Epithelial cell of esophagus (primary cell): ENCODE measurements around the gene POLR3F.
A peak's percentile ranks its signal among the peaks of the same experiment; 100 is the strongest.

Experiments used
- DNase-seq: peaks from one replicate; pipeline ENCODE4 v3.0.0; 2010; ENCODE audit warnings: low read depth
- H3K4me3 ChIP-seq: 2 replicates; pipeline ENCODE4 v1.5.1; 2011; ENCODE audit warnings: mild to moderate bottlenecking, low read length, control low read depth
- TF ChIP-seq, protein P1 (sequence below): IDR thresholded peaks from 2 replicates; pipeline ENCODE4 v1.5.1; 2011; ENCODE audit warnings: low read depth, mild to moderate bottlenecking, low read length, control low read depth, inconsistent platforms; ENCODE audit not compliant: insufficient read depth; ENCODE audit errors: missing control alignments

Gene POLR3F, protein sequence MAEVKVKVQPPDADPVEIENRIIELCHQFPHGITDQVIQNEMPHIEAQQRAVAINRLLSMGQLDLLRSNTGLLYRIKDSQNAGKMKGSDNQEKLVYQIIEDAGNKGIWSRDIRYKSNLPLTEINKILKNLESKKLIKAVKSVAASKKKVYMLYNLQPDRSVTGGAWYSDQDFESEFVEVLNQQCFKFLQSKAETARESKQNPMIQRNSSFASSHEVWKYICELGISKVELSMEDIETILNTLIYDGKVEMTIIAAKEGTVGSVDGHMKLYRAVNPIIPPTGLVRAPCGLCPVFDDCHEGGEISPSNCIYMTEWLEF

DNA sequence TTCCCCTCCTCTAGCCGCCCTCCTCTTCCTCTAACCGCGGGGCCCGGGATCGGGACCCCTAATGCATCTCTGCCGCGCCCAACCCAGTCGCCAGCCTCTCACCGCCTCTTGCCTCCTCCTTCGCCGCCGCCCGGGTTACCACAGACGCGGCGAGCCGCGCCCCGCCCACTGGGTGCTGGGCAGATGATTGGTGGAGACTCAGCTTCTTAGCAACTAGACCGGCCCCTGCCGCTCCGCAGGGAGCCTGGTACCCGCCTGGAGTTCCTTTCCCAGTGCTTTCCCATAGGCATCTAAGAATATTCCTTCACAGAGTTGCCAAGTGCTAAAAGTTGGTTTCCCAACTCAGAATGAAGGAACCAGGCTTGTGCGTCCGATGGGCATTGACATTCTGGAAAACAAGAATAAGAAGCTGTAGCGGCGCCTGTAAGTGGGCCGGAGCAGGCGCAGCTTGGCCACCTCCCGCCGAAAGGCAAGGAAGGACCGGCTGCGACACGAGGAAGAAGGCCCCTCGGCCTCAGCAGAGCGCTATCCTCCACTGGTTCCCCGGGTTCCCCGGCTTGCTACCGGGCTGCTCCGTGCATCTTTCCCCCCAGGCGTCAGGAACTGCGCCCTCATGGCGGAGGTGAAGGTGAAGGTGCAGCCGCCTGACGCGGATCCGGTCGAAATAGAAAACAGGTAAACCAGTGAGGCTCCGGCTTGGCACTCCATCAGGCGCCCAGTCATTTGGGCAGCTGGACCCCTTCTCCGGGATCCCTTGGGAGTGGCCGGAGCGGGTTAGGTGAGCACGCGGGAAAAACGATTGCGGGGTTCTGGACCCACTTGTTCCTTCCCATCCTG lies at the start of gene POLR3F, which contains the start of gene DZANK1:
POLR3F (plus strand) TSS at position 497 of the 837 bp plus-strand sequence; CDS start at position 614, 117 bp downstream.
DZANK1 (minus strand) TSS at position 137 of the 837 bp plus-strand sequence. CDS start 1,672 bp downstream, outside the sequence.
- TF ChIP-seq, protein P1, sequence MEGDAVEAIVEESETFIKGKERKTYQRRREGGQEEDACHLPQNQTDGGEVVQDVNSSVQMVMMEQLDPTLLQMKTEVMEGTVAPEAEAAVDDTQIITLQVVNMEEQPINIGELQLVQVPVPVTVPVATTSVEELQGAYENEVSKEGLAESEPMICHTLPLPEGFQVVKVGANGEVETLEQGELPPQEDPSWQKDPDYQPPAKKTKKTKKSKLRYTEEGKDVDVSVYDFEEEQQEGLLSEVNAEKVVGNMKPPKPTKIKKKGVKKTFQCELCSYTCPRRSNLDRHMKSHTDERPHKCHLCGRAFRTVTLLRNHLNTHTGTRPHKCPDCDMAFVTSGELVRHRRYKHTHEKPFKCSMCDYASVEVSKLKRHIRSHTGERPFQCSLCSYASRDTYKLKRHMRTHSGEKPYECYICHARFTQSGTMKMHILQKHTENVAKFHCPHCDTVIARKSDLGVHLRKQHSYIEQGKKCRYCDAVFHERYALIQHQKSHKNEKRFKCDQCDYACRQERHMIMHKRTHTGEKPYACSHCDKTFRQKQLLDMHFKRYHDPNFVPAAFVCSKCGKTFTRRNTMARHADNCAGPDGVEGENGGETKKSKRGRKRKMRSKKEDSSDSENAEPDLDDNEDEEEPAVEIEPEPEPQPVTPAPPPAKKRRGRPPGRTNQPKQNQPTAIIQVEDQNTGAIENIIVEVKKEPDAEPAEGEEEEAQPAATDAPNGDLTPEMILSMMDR = no peak
- H3K4me3 ChIP-seq = peak within 1 kb of the TSS; percentile 98
- DNase-seq = peak; percentile 96

DNA sequence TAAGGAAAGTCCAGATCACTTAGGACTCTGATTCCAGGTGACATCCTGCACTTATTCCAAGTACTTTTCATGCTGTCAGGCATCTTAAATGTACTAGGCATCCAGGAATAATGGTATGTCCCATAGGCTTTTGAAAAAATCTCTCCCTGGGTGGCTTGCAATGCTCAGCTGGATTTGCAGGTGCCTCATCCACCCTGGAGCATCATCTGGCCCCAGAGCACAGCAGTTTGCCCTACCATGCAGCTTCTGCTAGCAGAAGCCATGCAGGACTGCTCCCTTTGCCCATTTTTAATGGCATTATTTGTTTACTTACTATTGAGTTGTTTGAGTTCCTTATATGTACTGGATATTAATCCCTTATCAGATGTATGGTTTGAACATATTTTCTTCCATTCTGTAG lies 45.6 kb upstream of the POLR3F start:
- TF ChIP-seq, protein P1 = no peak
- no peak for DNase-seq
- H3K4me3 ChIP-seq = no peak overlapping the region

DNA sequence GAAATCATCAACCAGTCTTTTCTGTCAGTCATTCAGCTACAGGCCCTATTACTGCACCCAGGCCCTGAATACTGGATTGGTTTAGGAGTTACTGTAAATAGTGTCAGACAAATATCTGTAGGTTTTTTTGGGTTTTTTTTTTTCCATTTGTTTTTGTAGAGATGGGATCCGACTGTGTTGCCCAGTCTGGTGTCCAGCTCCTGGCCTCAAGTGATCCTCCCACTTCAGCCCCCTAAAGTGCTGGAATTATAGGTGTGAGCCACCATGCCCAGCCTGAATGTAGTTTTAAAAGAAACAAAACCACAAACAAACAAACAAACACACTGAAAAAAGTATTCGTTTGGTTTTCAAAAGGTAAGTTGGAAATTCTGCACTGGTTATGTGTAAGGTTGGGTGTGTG lies 40.0 kb upstream of the POLR3F start:
- DNase-seq = no peak
- H3K4me3 ChIP-seq = no peak overlapping the region
- TF ChIP-seq, protein P1 = no peak

DNA sequence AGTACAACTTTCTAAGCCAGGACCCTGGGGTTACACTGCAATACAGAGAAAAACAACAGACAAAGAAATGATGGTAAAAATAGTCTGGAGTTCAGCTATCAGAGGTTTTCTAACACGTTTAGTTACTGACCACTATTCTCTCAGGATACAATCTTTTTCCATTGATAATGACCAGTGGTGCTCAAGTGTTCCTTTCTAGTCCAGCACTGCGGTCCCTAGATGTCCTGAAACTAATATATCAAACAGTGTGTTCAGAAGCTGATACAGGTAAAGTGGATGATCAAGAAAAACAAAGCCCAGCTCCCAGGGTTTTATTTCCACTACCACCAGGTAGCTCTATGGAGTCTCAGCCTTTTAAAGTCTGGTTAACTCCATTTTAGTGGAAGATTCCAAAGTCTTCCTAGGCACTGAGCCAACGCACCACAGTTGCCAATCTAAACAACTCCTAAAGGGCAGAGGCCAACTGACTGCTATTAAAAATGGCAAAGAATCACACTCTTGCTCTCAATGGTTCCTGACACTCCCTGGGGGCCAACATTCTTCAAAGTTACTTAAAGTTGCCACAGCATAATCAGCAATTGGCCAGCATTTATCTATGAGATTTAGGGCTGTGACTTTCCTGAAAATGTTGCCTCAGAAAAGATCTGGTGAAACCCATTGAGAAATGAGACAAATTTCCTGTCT lies 38.6 kb upstream of the POLR3F start:
- no peak for DNase-seq
- no peak overlapping the region for H3K4me3 ChIP-seq

DNA sequence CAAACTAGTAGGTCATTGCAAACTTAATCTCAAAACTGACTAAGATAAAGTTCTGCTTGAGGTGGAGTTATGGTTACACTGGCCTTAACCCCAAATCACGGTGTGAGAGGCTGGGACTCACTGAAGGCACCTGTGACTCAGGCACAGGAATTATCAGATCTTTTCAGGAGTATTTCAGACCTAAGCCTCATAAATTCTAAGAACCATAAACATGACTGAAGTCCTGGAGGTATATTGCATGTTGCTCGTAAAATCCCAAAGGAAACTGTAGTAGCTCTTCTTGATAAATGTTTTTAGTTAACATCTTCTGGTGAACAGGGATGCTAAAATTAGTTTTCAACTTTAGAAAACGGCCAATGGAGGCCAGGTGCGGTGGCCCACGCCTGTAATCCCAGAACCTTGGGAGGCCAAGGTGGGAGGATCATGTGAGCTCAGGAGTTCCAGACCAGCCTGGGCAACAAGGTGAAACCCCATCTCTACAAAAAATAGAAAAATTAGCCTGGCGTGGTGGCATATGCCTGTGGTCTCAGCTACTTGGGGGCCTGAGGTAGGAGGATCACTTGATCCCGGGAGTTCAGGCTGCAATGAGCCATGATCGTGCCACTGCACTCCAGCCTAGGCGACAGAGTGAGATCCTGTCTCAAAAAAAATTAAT lies 36.9 kb upstream of the POLR3F start:
- no peak for DNase-seq
- TF ChIP-seq, protein P1 = no peak
- H3K4me3 ChIP-seq = no peak overlapping the region

More for the DNA sequence above, 38.6 kb upstream of the POLR3F start:
- TF ChIP-seq, protein P1 = no peak

DNA sequence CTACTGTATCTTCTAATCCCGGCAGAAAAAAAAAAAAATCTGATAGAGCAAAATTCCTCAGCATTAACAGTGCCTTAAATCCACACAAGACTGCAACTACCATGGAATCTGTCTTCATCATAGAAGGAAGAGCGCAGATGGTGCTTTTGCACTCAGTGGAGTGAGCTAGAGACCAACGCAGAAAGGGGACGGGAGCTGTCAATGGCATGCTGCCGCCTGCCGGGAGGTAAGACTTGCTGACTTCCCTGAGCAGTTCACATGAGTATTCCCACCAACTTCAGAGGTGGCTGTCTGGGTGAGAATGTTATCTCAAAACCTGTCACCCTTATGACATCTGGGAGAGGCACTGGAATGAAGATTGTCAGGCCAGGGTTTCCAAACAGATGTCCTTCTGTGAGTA lies 36.0 kb upstream of the POLR3F start:
- no peak for DNase-seq
- TF ChIP-seq, protein P1 = peak; percentile 2
- H3K4me3 ChIP-seq = no peak overlapping the region
